GM18868 (cell line): ENCODE results near the gene UNC119B.

Experiments used
- ATAC-seq: cut with Tn5 transposase; IDR thresholded peaks from one replicate; pipeline ENCODE4 v1.9.1; 2021; ENCODE audit warnings: mild to moderate bottlenecking, moderate library complexity; ENCODE audit not compliant: unreplicated experiment

The UNC119B gene

DNA sequence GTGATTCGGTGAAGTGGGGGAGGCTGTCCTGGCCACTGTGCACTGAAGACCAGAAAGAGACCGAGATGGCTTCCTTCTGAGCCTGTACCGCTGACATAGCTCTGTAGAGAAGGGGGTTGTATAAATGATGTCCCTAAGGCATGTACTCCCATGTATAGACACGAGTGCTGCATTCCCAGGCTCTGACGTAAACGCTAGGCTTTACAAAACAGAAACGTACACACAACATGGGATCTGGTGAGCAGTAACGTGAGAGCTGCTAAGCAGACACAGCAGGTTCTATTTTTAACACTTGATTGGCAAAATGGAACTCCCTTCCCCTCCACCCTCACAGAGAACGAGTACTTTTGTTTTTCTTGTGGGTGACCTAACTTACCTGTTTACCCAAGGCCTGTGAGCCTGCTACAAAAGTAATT is 51.3 kb downstream of the UNC119B start:
- ATAC-seq = no peak

DNA sequence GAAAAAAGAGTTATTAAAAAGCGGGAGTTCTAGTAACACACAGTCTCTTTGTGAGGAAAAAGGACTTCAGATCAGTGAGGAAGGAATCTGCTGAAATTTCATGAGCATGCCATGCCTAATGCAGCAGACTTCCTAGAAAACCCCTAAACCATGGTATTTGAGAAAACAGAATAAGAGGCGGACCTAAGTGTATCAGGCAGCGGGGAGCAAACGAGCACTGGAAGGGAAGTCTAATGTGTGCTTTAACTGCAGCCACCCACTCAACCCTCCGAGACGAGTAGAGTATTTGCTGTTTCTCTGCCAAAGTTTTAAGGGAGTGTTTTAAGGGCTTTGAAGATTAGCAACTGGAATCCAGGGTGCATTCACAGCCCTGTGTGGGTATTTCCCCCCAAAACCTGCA is 51.8 kb downstream of the UNC119B start:
- ATAC-seq = no peak

DNA sequence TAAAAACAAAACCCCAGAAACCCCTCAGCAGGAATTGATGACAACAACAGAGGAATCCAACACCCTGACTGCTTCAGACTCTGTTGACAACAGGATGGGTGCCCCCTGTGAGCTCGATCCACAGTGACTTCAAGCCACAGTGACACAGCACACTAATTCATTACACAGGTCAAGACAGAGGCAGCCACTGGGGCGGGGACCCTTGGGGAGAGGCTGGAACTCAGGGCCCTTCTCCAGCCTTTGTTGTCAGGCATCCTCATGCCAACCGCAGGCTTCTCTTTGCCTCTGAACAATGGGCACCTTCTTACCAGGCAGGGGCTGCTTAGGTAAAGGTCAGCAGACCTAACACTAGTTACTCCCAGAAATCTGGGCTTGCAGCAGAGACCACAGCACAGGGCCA is 53.0 kb downstream of the UNC119B start:
- ATAC-seq = no peak

DNA sequence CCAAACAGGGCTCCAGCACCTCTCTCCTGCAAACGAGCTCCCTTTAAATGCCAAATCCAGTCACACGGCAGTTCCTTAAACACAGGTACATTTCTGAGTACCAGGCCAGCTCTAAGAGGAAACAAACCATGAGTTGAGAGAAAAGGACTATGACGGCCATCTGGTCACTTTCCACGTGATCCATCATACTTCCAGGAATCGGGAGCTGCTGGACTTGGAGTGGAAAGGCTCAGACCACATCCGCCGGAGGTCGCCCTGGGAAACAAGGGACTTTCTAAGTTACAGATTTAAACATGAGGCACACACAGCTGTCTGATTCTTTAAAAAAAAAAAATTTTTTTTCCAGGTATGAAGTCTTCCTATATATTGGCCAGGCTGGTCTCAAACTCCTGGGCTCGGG is 54.6 kb downstream of the UNC119B start:
- ATAC-seq = no peak

DNA sequence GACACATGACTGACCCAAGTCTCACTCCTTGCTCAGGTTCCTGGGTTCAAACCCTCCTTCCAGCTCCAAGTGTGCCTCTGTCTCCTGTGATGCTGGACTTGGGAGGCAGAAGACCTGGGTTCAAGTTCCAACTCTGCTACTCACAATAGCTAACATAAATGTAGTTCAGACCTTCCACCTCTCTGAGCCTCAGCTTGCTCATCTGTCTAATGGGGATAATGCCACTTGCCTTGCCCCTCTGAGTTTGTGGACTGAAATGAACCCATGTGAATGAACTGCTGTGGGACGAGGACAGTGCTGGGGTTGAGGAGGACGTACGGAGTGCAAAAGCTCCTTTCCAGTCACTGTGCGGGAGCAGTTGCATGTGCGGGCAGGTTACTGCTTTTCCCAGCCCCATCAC is 56.3 kb downstream of the UNC119B start:
- no peak for ATAC-seq

DNA sequence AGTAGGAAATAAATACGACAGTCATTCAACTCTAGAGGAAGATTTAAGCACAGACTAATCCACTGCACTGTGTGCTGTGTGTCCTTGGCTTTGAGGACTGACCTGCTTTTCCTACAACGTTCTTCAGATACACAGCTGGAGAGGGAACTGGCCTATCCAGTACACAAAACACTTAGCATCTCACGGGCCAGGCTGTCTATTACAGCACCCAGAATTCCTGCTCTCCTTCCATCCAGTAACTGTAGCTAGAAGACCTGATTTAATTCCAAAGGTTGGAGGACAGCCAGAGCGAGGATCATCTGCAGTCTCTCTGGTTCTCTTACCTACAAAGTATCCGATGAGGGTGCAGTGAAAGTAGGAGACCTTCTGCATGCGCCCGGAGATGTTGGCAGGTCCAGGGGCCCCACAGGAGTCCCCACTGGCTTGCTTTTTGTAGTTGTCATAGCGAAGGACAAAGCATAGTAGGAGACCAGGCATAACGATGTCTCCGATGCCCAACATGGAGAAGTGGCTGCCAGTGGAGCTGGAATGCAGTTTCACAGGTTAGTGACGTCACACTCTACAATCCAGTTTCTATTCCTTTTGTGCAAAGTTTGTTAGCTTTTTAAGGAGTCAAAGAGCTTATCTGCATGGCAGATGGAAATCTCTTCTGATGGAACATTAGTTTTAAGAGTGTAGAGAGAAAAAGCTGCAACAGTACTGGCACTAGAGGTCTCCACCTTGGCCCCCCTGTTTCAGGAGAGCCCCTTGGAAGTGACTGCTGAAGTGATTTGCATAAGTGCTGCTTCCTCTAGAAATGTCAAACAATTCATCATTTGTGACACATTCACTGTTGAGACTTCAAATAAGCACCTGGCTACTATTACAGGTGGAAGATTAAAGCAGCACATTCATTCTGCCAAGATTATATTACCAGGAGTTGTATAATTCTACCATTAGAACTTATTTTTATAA is 57.1 kb downstream of the UNC119B start:
- ATAC-seq = no peak

DNA sequence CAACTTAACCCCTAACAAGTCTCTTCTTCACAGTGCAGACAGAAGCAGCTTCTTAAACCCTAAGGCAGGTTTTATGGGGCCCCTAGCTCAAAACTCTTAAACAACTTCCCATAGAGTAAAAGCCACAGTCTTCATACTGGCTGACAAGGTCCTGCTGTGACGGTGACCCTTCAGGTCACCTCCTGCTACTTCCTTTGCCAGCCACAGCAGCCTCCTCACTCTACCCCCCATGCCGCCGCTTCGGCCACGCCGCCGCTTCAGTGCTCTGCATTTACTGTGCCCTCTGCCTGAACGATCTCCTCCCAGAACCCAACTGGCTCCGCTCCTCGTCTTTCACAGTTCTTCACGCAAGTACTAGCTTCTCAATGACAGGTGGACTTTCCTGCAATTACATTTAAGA is 60.8 kb downstream of the UNC119B start:
- ATAC-seq = no peak
